DMS53 treated with DMSO at 0.1 percent for 48 hours (cell line): Measurements from ENCODE around the gene MACROH2A1.

Source experiments
- DNase-seq: peaks from one replicate; lab custom pipeline; 2025; ENCODE audit not compliant: unreplicated experiment; lab: John Stamatoyannopoulos, UW

The MACROH2A1 gene

DNA sequence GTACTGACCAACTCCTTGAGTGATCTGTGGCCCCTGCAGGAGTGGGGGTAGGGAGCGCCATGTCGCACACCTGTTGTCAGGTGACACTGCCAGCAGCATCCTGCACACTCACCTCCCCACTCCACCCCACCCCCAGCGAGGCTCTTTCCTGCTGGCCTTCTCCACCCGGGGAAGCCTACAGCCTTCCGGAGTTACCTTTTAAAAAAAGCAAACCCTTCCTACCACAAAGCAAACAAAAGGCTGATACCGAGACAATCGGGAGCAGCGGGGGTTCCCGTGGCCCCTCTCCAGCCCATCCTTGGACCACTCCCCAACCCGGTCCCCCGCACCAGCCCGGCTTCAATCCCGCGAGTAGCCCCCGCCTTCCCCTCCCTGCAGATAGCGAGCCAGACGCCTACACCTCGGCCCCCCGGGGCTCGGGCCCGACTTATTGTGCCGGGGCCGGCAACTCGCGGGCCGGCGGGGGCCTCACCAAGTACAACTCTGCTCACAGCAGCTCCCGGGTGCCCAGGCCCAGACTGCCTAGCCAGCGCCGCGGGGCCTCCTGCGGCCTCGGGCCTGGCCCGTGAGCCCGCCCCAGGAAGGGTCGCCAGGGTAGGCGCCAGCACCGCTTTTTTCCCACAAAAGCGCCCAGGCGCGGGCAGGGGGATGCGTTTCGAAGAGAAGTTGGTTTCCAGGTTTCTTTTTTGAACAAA is 724 bp downstream of the MACROH2A1 start:
- peak; percentile 44 for DNase-seq

DNA sequence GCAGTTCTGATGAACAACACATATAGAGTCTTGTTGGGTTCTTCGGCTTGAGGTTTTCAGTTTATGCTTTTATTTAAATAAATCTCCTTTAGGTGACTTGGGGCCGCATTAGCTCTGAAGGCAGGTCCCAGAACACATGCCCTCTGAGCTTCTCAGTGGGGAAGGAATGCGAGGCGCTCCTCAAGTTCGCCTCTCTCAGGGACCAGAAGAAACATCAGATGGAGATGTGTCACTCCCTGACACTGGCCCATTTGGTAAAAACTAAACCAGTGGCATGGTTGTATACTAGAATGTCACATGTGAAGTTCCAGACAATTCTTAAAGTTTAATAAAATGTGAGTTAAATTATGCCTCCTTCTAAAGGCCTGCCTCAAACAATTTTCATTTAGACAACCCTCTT is 1.9 kb downstream of the MACROH2A1 start:
- no peak for DNase-seq

DNA sequence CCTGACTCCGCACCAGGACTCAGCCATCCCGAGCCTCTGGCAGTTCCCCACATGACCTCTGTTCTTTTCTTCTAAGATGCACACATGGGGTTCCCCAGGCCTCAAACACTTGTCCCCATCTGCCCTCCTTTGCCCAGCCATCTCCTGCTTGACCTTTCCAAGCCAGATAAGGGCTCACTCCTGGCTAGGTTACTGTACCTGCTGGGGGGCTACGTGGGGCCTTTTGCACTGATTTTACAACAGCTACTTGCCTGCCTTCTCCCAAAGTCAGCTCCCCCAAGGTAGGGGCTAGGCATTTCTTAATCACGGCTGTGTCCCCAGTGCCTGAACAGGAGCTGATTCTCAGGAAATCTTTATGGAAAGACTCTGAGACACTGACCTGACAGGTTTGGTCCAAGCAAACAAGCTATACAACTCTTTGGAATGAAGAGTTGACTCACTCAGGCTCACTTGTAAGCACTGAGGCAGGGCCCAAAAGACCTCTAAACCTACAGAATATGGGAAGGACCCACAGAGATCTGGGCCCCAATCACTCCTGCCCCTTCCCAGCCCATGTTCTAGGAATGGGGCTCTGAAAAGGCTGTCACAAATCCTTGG is 2.5 kb downstream of the MACROH2A1 start:
- no peak for DNase-seq

DNA sequence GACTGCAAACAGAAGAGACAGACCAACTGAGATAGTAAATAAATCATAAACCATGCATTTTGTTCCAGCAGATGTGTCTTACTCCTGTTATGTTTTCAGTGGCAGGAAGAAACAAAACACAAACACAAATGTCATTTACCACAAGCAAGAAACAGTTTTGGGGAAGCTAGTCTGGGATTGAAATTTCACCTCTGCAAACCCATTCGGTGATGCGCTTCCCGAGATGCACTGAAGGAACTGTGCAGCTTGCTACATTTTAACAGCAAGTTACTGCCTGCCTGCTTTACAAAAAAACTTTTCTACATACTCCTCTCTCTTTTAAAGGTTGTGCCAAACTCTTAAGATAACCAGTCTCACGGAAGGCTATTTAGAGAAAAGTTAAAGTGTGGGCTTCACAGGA is 3.2 kb downstream of the MACROH2A1 start:
- no peak for DNase-seq

DNA sequence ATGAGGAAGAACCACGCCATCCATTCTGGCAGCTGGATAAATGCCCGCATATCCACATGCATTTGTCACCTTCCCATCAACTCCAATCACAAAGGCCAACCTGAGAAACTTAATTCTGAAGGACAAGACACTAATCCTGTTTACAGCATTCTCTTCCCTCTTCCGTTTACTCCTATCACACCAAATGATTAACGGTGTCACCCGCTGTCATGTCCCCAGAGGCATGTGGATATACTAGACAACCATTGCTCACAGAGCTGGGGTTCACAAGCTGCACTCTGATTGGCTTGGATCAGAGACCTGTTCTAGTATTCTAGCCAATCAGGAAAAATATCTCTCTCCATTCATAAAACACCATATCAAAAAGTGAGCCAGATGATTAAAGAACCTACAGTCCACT is 3.6 kb downstream of the MACROH2A1 start:
- no peak for DNase-seq

DNA sequence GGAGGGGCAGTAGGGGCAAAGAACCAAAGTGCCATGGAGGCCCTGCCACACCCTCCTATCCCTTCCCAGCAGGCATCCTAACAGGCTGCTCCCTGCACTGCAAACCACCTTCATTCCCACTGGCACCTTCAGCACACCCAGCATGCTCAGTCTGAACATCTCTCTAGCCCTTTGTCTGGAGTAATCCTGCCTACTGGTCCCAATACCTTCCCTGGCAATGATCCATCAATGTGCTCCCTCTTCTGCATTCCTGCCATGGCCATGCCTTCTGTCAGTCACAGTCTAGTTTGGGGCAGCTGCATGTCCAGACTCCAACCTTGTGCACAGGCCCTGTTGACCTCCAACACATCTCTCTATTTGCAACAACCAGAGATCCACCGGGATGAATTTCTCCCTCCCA is 4.9 kb downstream of the MACROH2A1 start:
- DNase-seq = no peak

DNA sequence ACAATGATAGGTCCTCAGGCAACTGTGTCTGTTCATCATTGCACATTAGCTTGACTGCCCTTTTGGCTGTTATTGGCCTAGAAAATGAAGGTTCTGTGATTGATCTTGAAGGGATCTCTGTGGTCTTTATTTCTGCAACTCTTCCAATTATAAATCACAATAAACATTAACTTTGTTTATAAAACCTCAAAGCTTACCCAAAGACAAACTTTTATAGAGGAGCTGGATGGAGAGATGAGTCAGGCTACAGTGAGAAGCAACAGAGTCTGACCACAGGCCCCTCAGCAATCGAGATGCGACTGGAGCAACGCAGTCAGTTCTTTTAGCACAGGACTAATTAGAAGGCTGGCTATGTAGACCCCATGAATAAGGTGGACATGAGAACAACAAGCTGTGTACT is 5.3 kb downstream of the MACROH2A1 start:
- DNase-seq = no peak

DNA sequence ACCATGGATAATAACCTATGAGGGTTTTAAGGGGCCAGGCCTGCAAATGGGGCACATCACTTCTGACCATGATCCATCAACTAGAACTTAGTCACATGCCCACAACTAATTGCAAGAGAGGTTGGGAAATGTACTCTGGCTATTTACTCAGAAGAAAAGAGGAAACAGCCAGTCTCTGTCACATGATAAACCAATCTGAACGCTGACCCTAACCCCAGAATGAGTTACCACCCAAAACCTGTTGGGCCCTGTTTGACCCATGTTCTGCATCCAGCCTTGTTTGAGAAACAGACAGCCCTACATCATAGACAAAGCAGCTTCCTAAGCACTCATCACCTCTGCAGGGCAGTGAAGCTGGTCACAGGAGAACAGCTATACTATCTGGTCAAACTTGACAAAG is 5.8 kb downstream of the MACROH2A1 start:
- no peak for DNase-seq

DNA sequence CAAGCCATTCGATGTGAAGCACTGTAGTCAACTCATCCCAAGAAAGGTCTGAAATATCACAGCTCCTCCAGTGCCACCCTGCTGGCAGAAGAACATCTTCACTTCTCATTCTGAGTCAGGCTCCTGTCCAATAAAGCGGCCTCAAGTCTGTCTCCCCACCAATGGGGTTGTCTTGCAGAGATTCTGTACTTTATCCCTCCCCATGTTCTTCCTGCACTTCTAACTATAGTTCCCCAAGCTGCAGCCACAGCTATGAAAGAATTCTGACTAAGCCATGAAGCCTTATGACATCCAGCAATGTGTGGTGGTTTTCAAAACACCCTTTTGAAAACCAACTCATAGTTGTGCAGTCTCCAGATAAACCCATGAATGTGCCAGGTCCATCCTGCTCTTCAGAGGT is 6.8 kb downstream of the MACROH2A1 start:
- no peak for DNase-seq

DNA sequence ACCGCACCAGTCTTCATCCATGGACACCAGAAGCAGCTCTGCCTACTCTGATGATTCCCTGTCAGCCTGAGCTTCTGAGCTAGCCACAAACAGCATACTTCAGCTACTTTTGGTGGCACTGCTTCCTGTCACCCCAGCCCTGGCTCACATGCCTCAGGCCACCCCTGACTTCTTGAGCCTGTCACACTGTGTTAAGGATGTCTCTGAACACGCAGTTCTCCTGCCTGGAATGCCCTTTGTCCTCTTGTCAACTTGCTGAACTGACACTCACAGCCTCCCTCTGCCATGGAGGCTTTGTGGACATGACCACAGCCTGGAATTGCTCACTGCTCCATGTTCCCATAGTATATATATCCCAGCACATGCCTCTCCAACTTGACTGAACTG is 7.2 kb downstream of the MACROH2A1 start:
- no peak for DNase-seq

DNA sequence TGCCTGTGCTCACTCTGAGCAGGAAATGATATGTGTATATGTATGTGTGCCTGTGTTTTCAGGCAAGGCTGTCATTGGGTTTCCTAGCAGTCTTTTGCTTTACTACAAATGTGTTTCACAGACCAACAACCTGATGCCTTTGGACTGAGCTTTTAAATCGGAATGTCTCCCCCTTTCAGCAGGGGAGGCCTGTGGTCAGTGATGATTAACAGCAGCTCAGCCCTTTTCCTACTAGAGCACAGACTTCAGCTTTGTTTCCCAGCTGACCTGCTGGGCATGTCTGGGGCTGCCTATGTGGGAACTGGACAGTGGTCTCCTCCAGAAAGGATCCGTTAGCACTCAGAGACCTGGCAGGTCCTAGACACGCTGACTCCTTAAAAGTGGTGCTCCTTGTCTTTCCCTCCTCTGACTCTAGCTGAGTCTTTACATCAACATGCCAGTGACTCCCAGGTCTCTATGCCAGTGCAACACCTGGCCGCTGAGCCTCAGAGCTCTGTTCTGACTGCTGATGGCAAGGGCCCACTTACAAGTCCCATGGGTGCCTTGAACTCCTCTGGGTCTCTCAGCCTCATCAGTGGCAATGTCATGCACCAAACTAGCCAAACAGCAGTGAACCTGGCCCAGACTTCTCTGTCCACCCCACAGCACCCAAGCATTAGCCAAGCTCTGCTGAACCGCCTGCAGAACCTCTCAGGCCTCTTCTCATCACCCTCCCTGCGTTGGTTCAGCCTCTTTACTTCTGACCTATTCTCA is 7.7 kb downstream of the MACROH2A1 start:
- no peak for DNase-seq

DNA sequence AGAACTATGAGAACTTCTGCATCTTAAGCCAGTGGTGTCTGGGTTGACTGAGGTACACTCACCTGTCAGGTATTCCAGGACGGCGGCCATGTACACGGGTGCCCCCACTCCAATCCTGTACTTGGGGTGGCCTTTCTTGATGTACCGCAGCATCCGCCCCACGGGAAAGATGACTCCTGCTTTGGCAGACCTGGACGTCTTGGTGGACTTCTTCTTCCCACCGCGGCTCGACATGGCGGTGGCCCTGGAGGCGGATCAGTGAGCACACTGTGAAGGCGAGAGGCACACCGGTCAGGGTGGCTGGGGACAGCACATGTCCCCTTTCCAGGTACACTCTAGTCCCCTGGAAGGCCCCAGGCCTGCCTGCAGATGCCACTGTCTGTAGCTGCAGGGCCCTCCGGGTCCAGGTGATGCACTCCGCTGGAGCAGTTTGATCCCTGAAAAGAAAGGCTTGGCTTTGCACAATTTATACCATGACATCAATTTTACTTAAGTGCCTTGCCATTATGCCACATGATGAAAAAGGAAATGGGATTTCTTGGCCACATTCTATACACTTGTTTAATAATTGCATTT is 10.1 kb downstream of the MACROH2A1 start:
- DNase-seq = no peak

DNA sequence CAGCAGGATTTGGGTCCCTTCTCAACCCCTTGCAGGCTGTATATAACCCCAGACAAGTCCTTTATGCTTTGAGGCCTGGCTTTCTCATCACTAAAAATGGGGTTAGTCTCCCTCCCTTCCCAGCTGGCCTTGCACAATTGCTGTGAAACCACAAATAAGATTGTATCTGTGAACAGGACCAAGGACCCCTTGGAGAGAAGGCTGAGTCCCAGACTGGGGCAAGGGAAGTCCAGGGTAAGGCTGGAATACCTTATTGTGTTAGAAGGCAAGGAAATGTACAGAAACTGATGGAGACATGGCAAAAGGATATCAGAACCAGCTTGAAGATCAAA is 11.4 kb downstream of the MACROH2A1 start:
- DNase-seq = no peak

DNA sequence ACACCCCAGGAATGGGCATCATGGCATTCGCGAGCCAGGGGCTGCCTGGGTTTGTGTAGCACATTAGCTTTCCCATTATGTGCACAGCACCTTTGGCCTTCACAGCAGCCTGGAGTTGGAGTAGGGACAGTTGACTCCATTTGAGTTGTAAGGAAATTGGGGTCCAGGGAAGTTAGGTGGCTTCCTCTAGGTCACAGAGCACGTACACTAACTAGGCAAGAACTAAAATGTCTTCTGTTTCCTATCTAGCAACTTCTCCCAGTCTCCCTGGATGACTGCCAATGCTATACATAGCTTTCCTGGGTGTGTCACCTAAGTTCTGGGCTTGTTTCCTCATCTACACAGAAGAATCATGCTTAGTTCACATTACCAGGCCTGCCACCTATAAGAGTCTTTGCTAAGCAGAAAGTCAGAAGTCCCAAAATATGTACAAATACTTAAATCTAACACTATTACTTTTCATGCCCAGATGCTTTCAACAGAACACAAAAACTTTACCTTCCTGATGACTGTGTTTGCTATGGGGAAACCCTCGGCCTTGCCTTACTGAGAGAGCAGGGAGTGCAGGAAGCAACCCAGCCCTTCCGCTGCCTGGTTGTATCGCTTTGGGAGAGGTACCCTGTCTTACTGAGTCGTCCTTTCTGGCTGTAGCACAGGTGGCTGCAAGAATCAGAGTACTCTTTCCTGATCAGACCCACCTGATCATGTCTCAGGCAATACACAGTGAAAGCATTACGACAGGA is 12.0 kb downstream of the MACROH2A1 start:
- DNase-seq = no peak

DNA sequence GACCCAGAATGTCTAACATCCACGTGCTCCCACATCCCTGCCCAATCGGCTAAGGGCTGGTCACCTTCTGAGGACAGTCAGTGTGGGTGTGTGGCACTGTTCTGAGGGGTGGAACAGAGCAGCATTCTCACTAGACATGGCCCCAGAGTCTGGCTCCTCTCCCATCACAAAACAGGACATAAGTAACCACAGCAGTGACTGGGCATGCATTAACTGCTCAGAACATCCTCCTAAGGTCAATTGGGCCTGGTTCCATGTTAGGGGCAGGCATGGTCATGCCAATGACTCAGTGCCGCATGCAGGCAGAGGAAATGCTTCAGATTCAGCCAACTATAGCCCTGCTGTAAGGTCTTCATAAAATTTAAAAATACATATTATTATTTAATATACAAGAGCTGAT is 12.9 kb downstream of the MACROH2A1 start:
- no peak for DNase-seq

DNA sequence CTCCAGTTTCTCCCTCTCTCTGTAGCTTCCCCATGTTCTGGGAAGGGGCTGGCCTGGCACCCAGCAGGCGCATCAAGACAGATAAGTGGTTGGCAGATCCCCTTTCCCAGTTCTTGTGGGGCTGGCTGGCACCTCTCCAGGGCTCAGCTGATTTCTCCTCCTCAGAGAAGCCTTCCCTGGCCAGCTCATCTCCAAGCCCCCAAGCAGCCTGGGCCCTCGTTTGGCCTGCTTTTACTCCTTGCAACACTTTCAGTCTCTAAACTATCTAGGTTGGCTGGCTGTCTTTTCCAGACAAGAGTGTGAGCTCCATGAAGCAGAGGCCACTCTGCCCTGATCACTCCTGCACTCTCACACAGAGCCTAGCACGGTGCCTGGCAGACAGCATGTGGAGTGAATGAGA is 13.5 kb downstream of the MACROH2A1 start:
- DNase-seq = no peak

DNA sequence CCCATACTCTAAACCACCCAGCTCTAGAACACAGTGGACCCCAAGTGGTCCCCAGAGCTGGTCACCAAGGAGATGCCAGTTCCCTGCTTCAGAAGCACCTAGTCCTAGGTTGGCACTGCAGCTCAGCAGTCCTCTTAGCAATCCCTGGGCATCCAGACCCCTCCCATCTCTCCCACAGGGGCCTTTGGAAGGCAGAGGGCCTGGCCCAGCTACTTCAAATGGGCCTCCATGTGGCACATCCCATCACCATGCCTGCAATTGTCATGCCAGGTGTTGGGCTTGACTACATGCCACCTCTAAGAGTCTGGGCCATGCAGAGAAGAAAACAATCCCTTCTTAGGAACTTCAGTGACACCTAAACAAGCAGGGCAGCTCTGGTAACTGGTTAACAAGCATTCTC is 14.1 kb downstream of the MACROH2A1 start:
- no peak for DNase-seq

DNA sequence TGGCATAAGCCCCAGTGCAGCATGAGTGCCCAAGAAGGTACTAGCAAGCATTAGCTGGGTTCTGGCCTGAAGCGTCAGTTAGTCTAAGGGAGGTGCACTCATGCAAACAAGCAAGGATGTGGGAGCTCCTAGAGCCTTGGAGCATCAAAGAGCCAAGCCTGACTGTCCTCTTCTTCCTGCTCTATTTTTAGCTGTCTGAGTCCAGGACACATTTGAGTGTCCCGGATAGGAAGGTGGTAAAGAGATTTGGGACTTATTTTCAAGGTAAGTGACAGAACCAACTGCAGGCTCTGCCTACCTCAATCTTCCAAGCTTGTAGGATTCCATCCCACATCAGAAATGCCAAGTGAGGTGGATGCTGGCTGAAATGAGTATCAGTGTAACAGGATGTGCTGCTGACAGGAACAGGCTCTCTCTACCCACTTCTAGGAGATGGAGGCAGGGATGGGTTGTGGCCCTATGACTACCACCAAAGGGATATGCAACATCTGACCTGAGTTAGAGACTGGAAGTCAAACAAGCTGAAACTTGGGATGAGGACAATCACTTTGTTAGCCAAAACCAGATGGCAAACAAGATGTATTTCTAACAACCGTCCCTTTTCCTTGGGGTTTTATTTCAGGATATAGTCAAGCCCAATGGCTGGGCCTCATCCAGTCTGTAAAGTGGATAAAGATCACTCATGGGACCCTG is 15.1 kb downstream of the MACROH2A1 start:
- no peak for DNase-seq

DNA sequence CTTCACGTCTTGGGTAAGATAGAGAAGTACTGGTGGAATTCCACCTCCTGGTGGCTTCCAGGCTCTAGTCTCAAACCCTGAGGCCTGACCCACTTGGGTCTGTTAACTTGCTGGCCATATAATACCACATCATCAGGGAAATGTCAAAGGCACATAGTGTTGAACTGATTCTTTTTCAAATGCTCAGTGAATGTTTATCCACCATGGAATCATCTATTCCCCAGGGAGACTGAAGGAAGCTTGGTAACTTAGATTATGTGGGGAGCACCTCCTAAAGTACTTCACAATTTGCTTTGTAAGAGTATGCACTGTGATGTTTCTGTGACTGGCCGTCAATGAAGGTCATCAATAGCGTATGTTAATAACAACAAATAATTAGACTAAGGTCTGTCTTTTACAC is 16.1 kb downstream of the MACROH2A1 start:
- no peak for DNase-seq

DNA sequence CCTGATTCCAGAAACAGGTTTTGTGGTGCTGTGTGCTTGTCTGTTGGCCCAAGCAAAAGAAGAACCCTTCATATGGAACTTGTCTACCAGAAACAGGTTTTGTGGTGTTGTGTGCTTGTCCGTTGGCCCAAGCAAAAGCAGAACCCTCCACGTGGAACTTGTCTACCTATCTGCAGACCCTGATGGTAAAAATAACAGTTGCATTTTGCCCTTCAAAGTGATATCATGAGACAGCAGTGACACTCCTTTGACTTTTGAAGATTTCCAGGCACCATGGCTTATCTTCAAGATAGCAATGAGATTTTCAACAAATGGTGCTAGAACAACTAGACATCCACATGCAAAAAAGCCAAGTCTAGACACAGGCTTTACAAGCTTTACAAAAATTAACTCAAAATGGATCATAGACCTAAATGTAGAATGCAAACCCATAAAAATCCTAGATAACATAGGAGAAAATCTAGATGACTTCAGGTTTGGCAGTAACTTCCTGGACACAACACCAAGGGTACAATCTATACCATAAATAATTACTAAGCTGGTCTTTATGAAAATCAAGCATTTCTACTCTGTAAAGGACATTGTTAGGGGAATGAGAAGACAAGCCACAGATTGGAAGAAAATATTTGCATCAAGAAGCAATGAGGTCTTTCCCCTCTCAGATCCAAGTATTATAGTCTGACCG is 16.8 kb downstream of the MACROH2A1 start:
- DNase-seq = no peak
